HG03103 (cell line): Measurements from ENCODE around the gene PTPRB.

ENCODE experiments used
- ATAC-seq: cut with Tn5 transposase; IDR thresholded peaks from one replicate; pipeline ENCODE4 v1.9.1; 2021; ENCODE audit warnings: low read depth; ENCODE audit not compliant: unreplicated experiment

The PTPRB gene

GRCh38 chr12:70637303-70638085, at the start of gene PTPRB:
Gene PTPRB, minus strand, starts transcription at chr12:70637429. Its CDS starts 34 bp downstream, at chr12:70637395.
- ATAC-seq: no peak

- ATAC-seq: no peak
These were observed 49.7 kb upstream of the PTPRB start for GRCh38 chr12:70686907-70687306.

- no peak for ATAC-seq
These were observed 49.1 kb upstream of the PTPRB start for GRCh38 chr12:70686299-70686698.

GRCh38 chr12:70683976-70684375, 46.7 kb upstream of the PTPRB start:
- no peak for ATAC-seq

- ATAC-seq: no peak
These were observed 34.5 kb upstream of the PTPRB start for GRCh38 chr12:70671698-70672097.

- ATAC-seq: no peak
These were observed 33.7 kb upstream of the PTPRB start for GRCh38 chr12:70670948-70671347.

- no peak for ATAC-seq
These were observed 30.0 kb upstream of the PTPRB start for GRCh38 chr12:70667253-70667652.

- ATAC-seq: no peak
These were observed 29.1 kb upstream of the PTPRB start for GRCh38 chr12:70666364-70666763.

GRCh38 chr12:70664465-70664881, 27.2 kb upstream of the PTPRB start:
- ATAC-seq: no peak

GRCh38 chr12:70663838-70664237, 26.6 kb upstream of the PTPRB start:
- no peak for ATAC-seq

GRCh38 chr12:70661466-70662161, 24.4 kb upstream of the PTPRB start:
- ATAC-seq: no peak

- ATAC-seq: no peak
These were observed 23.5 kb upstream of the PTPRB start for GRCh38 chr12:70660620-70661219.

GRCh38 chr12:70660002-70660604, 22.9 kb upstream of the PTPRB start:
- no peak for ATAC-seq

GRCh38 chr12:70659077-70659606, 21.9 kb upstream of the PTPRB start:
- no peak for ATAC-seq

- no peak for ATAC-seq
These were observed 20.5 kb upstream of the PTPRB start for GRCh38 chr12:70657616-70658286.

- no peak for ATAC-seq
These were observed 15.2 kb upstream of the PTPRB start for GRCh38 chr12:70652451-70652850.

- ATAC-seq: no peak
These were observed 11.6 kb upstream of the PTPRB start for GRCh38 chr12:70648831-70649230.

- no peak for ATAC-seq
These were observed 11.0 kb upstream of the PTPRB start for GRCh38 chr12:70648191-70648590.

GRCh38 chr12:70646850-70647249, 9.6 kb upstream of the PTPRB start:
- no peak for ATAC-seq
